A673 (cell line): ENCODE data around the gene ZSWIM8. TPM values are rescaled to one million over a fixed set of nuclear protein-coding genes. Genes with fewer than 3 reads are reported as not detected.

Experiments
- BruUV-seq: library from RNA; stranded (reverse); fragments of 400-500 nt; replicated peaks from 2 replicates; lab custom pipeline; 2021; lab: Mats Ljungman, UMichigan
- CTCF ChIA-PET: fragments of 300-600 bp; sonication (Branson Sonifier 250); formaldehyde crosslinking; loops from one replicate; lab custom pipeline; 2022; ENCODE audit warnings: antibody characterized with exemption; lab: Charles Lee
- POLR2A ChIA-PET: fragments of 300-600 bp; sonication (Branson Sonifier 250); formaldehyde crosslinking; loops from one replicate; lab custom pipeline; 2022; ENCODE audit warnings: antibody characterized with exemption; ENCODE audit not compliant: low non-redundant PET; lab: Charles Lee
- DNase-seq: peaks from one replicate; pipeline ENCODE4 v3.0.0-alpha.2; 2015; ENCODE audit warnings: low spot score
- H3K27ac ChIP-seq: fragments of 200-600 bp; sonication (generic); 2 replicates; pipeline ENCODE4 v1.5.1; 2016; ENCODE audit warnings: mixed run types, low read depth, mild to moderate bottlenecking, mixed read lengths, antibody characterized with exemption, low read length; ENCODE audit not compliant: poor library complexity, severe bottlenecking
- H3K27me3 ChIP-seq: fragments of 200-600 bp; sonication (generic); replicated peaks from 2 replicates; pipeline ENCODE4 v1.6.1; 2017; ENCODE audit warnings: mixed run types, low read depth, mild to moderate bottlenecking, mixed read lengths, antibody characterized with exemption, low read length; ENCODE audit not compliant: insufficient read depth, poor library complexity
- H3K36me3 ChIP-seq: fragments of 200-600 bp; sonication (generic); 2 replicates; pipeline ENCODE4 v1.6.1; 2016; ENCODE audit warnings: mixed run types, mild to moderate bottlenecking, mixed read lengths, antibody characterized with exemption, low read length; ENCODE audit not compliant: insufficient read depth, poor library complexity, severe bottlenecking
- H3K4me1 ChIP-seq: fragments of 200-600 bp; sonication (generic); 2 replicates; pipeline ENCODE4 v1.6.1; 2017; ENCODE audit warnings: mixed run types, mild to moderate bottlenecking, mixed read lengths, antibody characterized with exemption, low read length; ENCODE audit not compliant: insufficient read depth, poor library complexity, severe bottlenecking
- H3K4me3 ChIP-seq: fragments of 200-600 bp; sonication (generic); 2 replicates; pipeline ENCODE4 v1.5.1; 2016; ENCODE audit warnings: low read depth, mixed run types, mild to moderate bottlenecking, mixed read lengths, low read length; ENCODE audit not compliant: poor library complexity, severe bottlenecking
- H3K9me3 ChIP-seq: fragments of 200-600 bp; sonication (generic); 2 replicates; pipeline ENCODE4 v1.6.1; 2016; ENCODE audit warnings: mixed run types, low read depth, mild to moderate bottlenecking, mixed read lengths, antibody characterized with exemption, low read length; ENCODE audit not compliant: poor library complexity, severe bottlenecking
- EZH2 ChIP-seq: fragments of 200-600 bp; sonication (generic); IDR thresholded peaks from 2 replicates; pipeline ENCODE4 v1.6.1; 2017; ENCODE audit warnings: borderline replicate concordance, low read depth, mild to moderate bottlenecking, mixed read lengths, antibody characterized with exemption, low read length; ENCODE audit not compliant: poor library complexity, severe bottlenecking
- intact Hi-C: fragments of 100-400 bp; cut with micrococcal nuclease; formaldehyde crosslinking; loops from one replicate; pipeline ENCODE4 v1.10.0; 2022; ENCODE audit not compliant: unreplicated experiment
- total RNA-seq: library from RNA; stranded (reverse); gene quantifications from 2 replicates; pipeline ENCODE4 v1.2.3, GENCODE V29; 2021
- TF ChIP-seq, protein P1 (sequence below): fragments of 300-800, 200-600 bp; sonication (generic); conservative IDR thresholded peaks from 2 replicates; pipeline ENCODE4 v1.5.1; 2017; ENCODE audit warnings: low read depth, mild to moderate bottlenecking, antibody characterized with exemption, low read length, moderate library complexity, mixed read lengths

Gene ZSWIM8
- total RNA-seq, 1 experiment from 2014 or later, result 71.3 TPM

DNA sequence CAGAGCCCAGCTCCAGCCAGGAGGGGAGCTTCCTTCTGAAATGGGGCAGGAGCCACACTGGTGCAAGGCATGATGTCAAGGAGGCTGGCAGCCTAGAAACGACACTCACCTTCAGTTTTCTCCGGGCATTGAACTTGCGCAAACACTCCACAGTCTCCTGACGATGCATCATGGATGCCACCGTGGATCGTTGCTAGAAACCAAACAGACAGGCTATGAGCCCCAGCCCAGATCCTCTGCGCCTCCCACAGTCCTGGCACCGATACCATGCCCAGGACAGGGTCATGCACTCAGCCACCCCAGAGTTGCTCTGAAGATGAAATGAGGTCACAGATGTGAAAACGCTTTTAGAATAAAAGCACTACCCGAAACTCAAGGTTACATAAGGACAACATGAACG, 56.9 kb downstream of the ZSWIM8 start:
- no peaks in the 10 kb centered on the region for H3K4me1 ChIP-seq
- no peak for DNase-seq
- H3K27ac ChIP-seq, result no peak overlapping the region
- BruUV-seq, result no TSS peak
- no peaks in the 10 kb centered on the region for H3K9me3 ChIP-seq
- intact Hi-C loops, result no loop called here
- H3K27me3 ChIP-seq, result no peaks in the 10 kb centered on the region
- TF ChIP-seq EZH2, result no peak
- TF ChIP-seq, protein P1, sequence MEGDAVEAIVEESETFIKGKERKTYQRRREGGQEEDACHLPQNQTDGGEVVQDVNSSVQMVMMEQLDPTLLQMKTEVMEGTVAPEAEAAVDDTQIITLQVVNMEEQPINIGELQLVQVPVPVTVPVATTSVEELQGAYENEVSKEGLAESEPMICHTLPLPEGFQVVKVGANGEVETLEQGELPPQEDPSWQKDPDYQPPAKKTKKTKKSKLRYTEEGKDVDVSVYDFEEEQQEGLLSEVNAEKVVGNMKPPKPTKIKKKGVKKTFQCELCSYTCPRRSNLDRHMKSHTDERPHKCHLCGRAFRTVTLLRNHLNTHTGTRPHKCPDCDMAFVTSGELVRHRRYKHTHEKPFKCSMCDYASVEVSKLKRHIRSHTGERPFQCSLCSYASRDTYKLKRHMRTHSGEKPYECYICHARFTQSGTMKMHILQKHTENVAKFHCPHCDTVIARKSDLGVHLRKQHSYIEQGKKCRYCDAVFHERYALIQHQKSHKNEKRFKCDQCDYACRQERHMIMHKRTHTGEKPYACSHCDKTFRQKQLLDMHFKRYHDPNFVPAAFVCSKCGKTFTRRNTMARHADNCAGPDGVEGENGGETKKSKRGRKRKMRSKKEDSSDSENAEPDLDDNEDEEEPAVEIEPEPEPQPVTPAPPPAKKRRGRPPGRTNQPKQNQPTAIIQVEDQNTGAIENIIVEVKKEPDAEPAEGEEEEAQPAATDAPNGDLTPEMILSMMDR, result no peak
- ChIA-PET POLR2A (interaction anchor here (0.6 kb wide), 1 partner anchor 254 kb away, joined by 4 read pairs; no protein-coding TSS in a partner anchor), CTCF (interaction anchor here (0.7 kb wide), 1 partner anchor 315 kb away, joined by 3 read pairs; no protein-coding TSS in a partner anchor)
- H3K36me3 ChIP-seq, result peaks cover 22% of the 10 kb centered on the region
- H3K4me3 ChIP-seq, result no peak overlapping the region

DNA sequence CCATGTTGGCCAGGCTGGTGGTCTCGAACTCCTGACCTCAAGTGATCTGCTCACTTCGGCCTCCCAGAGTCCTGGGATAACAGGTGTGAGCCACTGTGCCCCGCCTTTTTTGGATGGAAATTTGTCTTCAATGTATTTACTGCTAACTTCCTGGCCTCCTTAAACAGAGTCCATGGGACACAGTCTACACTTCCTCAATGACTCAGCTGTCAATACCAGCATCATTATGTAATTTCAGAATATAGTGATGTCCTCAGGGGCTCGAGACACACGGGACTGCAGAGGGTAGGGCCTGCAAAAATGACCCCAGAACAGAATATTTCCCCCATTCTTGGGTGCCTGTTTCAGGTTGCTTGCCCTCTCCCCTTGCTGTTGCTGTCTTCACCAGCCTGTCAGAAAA, 57.9 kb downstream of the ZSWIM8 start:
- TF ChIP-seq EZH2, result no peak
- TF ChIP-seq, protein P1, result no peak
- POLR2A ChIA-PET, result no interaction called here
- Histone ChIP-seq H3K9me3 (no peaks in the 10 kb centered on the region), H3K4me3 (no peak overlapping the region), H3K27me3 (no peaks in the 10 kb centered on the region), H3K4me1 (no peaks in the 10 kb centered on the region), H3K36me3 (peaks cover 31% of the 10 kb centered on the region), H3K27ac (no peak overlapping the region)
- intact Hi-C loops, result no loop called here
- CTCF ChIA-PET, result no interaction called here
- no TSS peak for BruUV-seq
- DNase-seq, result no peak

GRCh38 chr10:73847031-73847430, 61.6 kb downstream of the ZSWIM8 start:
- H3K27me3 ChIP-seq, result no peaks in the 10 kb centered on the region
- POLR2A ChIA-PET, result no interaction called here
- CTCF ChIA-PET, result no interaction called here
- peaks cover 6% of the 10 kb centered on the region for H3K4me1 ChIP-seq
- DNase-seq, result no peak
- no peaks in the 10 kb centered on the region for H3K9me3 ChIP-seq
- BruUV-seq, result no TSS peak
- no peak overlapping the region for H3K27ac ChIP-seq
- H3K4me3 ChIP-seq, result no peak overlapping the region
- intact Hi-C loops, result no loop called here
- H3K36me3 ChIP-seq, result peaks cover 36% of the 10 kb centered on the region
- no peak for TF ChIP-seq EZH2
- TF ChIP-seq, protein P1, result no peak
